GM12892 (cell line): ENCODE data around the gene RASL11B.

Experiments used
- DNase-seq: peaks from one replicate; pipeline ENCODE4 v3.0.0; 2011; ENCODE audit not compliant: insufficient read length
- FAIRE-seq: peaks from 2 replicates; lab custom pipeline; 2011; peaks lifted over from hg19 to GRCh38; lab: Jason Lieb, UNC
- POLR2A ChIP-seq: IDR thresholded peaks from 2 replicates; pipeline ENCODE4 v1.6.1; 2011; ENCODE audit warnings: low read depth, low read length, control low read depth
- POLR2AphosphoS5 ChIP-seq: IDR thresholded peaks from 2 replicates; pipeline ENCODE4 v1.6.1; 2011; ENCODE audit warnings: low read depth, low read length, control low read depth
- TAF1 ChIP-seq: IDR thresholded peaks from 2 replicates; pipeline ENCODE4 v1.6.1; 2011; ENCODE audit warnings: low read depth, mild to moderate bottlenecking, control low read depth, low read length, borderline replicate concordance

RASL11B gene

GRCh38 chr4:52907510-52907909 lies 45.4 kb downstream of the RASL11B start:
- FAIRE-seq = no peak
- DNase-seq = no peak
- TF ChIP-seq POLR2A (no peak), POLR2AphosphoS5 (no peak), TAF1 (no peak)

- no peak for FAIRE-seq
- DNase-seq = no peak
- no peak for TF ChIP-seq TAF1
- no peak for TF ChIP-seq POLR2AphosphoS5
- no peak for TF ChIP-seq POLR2A
Measured at GRCh38 chr4:52910115-52910514, 48.0 kb downstream of the RASL11B start.

- DNase-seq (peak; percentile 27), FAIRE-seq (peak; percentile 81)
- TF ChIP-seq POLR2AphosphoS5 = no peak
- TF ChIP-seq TAF1 = no peak
- TF ChIP-seq POLR2A = no peak
Measured at GRCh38 chr4:52911684-52912294, 49.7 kb downstream of the RASL11B start.

GRCh38 chr4:52912608-52913007 lies 50.5 kb downstream of the RASL11B start:
- FAIRE-seq = no peak
- TF ChIP-seq POLR2AphosphoS5 (no peak), TAF1 (no peak), POLR2A (no peak)
- no peak for DNase-seq

GRCh38 chr4:52914051-52914605 lies 52.0 kb downstream of the RASL11B start:
- TF ChIP-seq POLR2A (no peak), TAF1 (no peak), POLR2AphosphoS5 (no peak)
- no peak for DNase-seq
- no peak for FAIRE-seq

- TF ChIP-seq TAF1 (no peak), POLR2A (no peak), POLR2AphosphoS5 (no peak)
- DNase-seq (no peak), FAIRE-seq (no peak)
Measured at GRCh38 chr4:52915191-52915590, 53.1 kb downstream of the RASL11B start.

- TF ChIP-seq POLR2AphosphoS5 = no peak
- no peak for TF ChIP-seq TAF1
- no peak for TF ChIP-seq POLR2A
- FAIRE-seq (no peak), DNase-seq (no peak)
Measured at GRCh38 chr4:52915730-52916300, 53.7 kb downstream of the RASL11B start.
